Right ventricle myocardium superior (tissue), 1 donor: ENCODE measurements around the gene GLT1D1. TPM values are rescaled to one million over a fixed set of nuclear protein-coding genes. Genes with fewer than 3 reads are reported as not detected.
"Not testable (repeated sequence)": the region's sequence is repeated elsewhere in the genome, so short reads cannot be mapped to it uniquely, and the experiment has no call there.

Experiments
- ATAC-seq: fragments of 200-7000 bp; cut with Tn5 transposase; one replicate; pipeline ENCODE4 v1.9.1; 2020; ENCODE audit warnings: mild to moderate bottlenecking; ENCODE audit not compliant: poor library complexity
- DNase-seq: peaks from one replicate; pipeline ENCODE4 v3.0.0-alpha.2; 2020
- intact Hi-C: fragments of 100-400 bp; cut with DNase I; formaldehyde crosslinking; loops from one replicate; pipeline ENCODE4 v1.11.2; 2022
- total RNA-seq: library from RNA; stranded (reverse); fragmentation: NEBNext Ultra II Directional; extraction: Animal tissue kit (Norgen Biotek cat#: 25700); gene quantifications from one replicate; pipeline ENCODE4 v1.2.1, GENCODE V29; 2021
- donor health status: DM: no; HTN: yes; CAD: no; lungs with severe emphysema.

The GLT1D1 gene
- total RNA-seq, 1 donor from 2014 or later: 0.30 TPM

DNA sequence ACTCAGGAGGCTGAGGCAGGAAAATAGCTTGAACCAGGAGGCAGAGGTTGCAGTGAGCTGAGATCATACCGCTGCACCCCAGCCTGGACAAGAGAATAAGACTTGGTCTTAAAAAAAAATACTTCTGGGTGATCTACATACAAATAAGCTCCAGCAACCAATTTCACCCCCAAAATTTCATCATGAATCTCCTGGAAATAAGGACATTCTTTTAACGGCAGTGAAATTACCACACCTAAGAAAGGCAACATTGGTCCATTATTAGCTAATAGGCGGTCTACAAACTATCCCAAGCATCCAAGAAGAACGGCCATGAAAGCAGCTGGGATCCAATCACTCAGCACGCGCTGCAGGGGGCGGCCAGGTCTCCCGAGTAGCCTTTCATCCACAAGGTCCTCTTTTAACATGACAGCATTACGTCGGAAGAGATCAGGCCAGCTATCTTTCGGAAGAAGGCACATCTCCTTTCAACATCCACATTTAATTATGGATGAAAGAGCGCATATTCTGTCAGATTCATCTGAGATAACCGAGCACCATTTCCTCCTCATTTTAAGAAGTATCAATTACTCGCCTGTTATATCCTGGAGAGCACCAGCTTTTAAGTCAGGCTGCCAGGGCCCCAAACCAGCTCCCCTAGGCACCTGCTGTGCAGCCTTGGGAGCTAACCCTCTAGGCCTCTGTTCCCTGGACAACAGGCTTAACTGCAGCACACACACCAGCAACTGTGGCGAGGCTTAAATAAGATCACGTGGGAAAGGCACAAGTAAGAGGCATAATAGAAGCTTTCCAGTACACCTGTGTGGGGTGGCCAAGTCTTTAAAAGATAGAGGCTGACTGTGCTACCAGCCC is 33.8 kb upstream of the GLT1D1 start:
- DNase-seq (no peak), ATAC-seq (no peak)
- intact Hi-C loops: no loop called here

DNA sequence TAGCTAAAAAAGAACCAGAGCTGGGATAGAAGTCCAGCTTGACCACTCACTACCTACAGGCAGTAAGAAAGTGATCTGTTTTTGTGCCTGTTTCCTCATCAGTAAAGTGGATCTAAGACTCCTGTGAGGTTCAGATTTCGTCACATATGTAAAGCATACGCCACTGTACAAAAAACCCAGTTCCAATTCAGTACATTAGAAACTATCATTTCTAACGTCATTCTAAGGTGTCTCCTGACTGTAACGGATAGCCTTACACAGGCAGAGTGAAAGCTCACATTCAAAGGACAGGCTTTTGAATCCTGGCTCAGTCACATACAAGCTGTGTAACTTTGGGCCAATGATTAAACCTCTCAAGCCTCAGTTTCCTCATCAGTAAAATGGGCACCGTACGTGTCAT is 33.0 kb upstream of the GLT1D1 start:
- DNase-seq (no peak), ATAC-seq (no peak)
- intact Hi-C loops: no loop called here

DNA sequence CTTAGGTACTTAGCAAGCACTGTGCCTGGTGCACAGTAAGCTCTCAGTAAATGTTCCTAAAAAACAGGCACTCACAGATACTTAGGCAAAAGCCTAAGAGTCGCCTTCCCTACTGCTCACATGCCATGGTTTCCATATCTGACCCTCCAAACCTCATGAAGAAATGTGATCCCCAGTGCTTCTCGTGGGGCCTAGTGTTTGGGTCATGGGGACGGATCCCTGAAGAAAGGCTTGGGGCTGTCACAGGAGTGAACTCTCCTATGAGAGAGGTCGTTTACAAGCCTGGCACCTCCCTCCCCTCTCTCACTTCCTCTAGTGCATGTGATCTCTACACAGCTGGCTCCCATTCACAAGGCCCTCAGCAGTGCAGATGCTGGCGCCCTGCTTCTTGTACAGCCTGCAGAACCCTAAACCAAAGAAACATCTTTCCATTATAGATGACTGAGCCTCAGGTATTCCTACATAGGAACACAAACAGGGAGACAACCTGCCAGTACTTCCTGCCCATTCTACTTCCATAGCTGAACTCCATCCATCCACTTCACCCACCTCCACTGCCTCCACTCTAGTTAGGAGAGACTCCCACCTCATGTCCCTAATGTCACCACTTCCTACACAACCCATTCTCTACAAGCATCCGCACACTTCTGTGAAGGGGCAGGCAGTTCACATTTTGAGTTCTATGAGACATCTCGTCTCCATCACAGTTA is 32.4 kb upstream of the GLT1D1 start:
- DNase-seq (peak; percentile 67), ATAC-seq (peak; percentile 28)
- intact Hi-C loops: no loop called here

DNA sequence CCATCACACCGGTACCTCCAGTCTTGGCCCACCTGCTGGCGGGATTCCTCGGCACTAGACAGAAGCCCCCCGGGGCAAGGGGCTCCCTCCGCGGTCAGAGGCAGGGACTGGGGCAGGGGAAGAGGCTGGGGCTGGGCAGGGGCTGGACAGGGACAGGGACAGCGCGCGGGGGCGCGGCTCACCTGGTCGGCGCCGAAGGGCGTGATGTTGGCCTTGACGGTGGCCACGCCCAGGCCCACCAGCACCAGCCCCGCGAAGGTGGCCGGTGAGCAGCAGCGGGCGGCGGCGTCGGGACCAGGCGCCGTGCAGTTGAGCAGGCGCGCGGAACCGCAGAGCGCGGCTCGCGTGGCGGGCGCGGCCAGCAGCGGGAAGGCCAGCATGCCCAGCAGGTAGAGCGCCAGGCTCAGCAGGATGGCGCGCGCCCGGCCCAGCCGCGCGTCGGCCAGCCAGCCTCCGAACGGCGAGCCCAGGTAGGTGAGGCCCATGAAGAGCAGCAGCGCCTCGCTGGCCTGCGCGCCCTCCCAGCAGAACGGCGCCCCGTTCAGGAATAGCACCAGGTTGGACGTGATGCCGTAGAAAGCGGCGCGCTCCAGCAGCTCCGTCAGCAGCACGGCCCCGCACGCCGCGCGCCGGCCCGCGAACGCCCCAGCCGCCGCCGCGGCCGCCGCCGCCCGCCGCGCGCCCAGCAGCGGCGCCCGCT is 29.9 kb upstream of the GLT1D1 start:
- intact Hi-C loops: no loop called here
- ATAC-seq (peak; percentile 8), DNase-seq (peak; percentile 51)

DNA sequence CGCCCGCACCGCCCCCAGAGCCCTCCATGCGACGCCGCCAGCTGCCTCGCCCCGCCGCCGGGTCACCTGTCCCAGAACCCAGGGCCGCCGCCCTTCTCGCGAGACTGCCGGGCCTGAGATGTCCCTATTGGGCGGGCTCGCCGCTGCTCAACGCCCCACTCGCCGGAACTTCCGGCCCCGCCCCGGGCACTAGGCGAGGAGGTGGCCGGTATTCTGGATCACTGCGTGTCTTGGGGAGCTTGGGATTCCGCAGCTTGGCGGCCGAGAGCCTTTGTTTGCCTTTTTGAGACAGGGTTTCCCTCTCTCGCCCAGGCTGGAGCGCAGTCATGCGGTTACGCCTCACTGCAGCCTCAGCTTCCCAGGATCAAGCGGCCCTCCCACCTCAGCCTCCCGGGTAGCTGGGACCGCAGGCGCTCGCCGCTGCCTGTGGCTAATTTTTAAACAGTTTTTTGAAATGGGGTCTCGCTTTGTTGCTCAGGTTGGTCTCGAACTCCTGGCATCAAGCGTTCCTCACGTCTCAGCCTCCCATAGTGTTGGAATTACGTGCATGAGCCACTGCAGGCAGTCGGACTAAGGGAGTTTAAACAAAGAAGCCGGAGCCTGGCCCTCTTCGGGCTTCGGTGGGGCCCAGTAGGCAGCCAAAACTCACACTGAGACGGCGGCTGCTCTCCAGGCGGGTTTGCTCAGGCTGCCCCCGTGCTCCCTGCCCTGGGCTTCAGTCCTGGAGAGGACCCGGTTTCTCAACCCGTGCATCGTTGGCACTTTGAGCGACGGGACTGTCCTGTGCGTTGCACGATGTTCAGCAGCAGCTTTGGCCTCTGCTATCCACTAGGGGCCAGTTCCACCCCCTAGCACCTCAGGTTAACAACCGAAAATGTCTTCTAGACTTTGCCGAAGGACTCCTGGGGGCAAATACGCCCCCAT is 29.1 kb upstream of the GLT1D1 start, which contains the start of gene SLC15A4:
SLC15A4 (minus strand) TSS at position 43 of the 924 bp plus-strand sequence; CDS start at position 28, 15 bp downstream.
- ATAC-seq (peak; percentile 98), DNase-seq (peak; percentile 99)
- intact Hi-C loops: no loop called here

DNA sequence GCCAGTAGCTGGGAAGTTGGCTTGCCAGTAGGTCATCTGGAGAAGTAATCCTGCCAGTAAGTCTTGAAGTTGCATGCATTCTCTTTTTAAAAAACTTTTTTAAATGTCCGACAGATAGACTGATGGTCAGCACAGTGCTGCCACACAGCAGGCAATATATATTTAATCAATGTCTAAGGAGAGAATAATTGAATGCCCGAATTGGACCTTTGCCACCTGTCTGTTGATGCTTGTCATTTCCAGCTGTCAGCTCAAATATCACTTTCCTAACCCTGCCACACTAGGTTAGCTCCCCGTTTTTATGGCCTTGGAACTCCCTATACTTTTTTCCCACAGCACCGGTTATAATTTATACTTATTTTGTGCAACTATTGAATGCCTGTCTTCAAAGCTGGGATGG is 27.4 kb upstream of the GLT1D1 start:
- ATAC-seq: no peak
- DNase-seq: no peak
- intact Hi-C loops: no loop called here

DNA sequence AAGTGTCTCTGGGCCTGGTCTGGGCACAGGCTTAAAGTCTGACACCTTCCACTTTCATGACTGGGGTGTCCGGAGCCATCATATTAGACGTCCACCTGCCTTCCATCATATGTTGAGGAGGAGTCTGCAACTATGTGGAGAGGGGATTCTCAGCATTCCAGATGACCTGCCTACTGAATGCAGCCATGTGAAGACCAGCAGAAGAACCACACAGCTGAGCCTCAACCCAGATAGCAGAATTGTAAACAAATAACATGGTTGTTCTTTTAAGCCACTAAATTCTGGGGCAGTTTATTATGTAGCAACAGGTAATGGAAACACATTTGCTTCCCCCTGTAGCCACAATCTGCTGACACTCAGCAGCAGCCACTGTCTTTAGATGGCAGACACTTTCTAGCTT is 25.6 kb upstream of the GLT1D1 start:
- no peak for ATAC-seq
- no peak for DNase-seq
- intact Hi-C loops: no loop called here

DNA sequence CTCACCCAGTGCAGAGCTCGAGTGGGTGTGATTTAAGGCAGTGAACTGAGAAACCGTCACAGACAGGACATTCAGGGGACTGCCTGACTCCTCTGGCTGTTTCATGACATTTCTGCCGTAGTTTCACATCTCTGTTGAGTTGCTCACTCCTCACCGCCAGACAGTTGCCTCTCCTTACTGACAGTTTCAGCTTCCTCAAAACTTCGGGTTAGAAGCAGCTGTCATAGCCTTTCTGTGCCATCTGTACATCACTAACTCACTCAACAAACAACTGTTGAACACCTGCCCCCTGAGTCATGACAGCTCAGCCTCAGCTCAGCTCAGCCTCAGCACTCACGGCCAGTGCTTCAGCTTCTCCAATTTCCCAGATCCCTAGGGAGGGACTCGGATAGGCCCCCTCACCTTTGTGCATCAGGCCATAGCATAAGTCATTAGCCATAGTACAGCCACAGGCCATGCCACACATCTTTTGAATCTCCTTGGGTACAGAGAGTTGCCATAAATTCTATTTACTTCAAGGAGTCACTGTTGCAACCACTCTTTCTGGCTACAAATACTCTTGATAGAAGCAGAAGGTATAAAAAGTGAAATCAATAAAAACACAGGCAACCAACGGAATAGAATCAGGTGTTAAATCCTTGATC is 23.3 kb upstream of the GLT1D1 start:
- DNase-seq (no peak), ATAC-seq (peak; percentile 46)
- intact Hi-C loops: no loop called here

DNA sequence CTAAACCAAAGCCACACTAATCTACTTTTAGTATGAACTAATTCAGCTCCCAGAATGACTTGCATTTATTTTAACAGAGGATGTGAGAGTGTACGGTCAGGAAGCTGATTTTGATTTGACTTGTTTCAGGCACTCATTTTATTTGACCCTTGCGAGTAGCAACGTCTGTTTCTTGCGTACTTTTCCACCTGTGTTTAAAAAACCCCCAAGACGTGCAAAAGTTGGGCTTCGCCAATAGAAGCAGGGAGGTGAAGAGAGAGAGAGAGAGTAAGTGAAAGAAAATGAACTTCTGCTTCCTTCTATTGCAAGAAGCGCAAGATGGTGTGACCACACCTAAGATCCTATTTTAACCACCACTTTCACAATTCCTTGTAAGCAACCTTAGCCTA is 22.8 kb upstream of the GLT1D1 start:
- DNase-seq (no peak), ATAC-seq (peak; percentile 38)
- intact Hi-C loops: no loop called here

DNA sequence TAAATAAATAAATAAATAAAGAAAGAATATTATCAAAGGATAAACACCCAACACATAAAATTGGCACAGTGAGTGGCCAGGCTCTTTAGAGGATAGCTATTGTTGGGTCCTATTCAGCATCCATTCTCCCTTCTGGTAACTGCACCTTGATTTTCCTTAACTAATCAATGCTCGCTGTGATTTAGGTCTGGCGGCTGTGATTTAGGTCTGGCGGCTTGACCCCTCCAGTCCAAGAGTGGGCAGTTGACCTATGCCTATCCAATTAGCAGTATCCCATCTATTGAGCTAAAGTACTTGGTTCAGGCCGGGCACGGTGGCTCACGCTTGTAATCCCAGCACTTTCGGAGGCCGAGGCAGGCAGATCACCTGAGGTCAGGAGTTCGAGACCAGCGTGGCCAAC is 19.9 kb upstream of the GLT1D1 start:
- ATAC-seq (no peak), DNase-seq (no peak)
- intact Hi-C loops: no loop called here

DNA sequence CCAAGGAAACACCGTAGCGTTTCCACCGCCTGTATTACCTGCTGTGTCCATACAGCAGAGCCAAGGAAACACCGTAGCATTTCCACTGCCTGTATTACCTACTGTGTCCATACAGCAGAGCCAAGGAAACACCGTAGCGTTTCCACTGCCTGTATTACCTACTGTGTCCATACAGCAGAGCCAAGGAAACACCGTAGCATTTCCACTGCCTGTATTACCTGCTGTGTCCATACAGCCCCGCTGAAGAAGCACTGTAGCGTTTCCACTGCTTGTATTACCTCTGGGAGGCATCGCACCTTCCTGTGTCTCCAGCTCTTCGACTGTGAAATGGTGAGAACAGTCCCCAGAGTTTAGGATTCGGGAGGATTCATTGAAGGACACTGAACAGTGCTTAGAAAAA is 13.4 kb upstream of the GLT1D1 start:
- intact Hi-C loops, DNase-seq, ATAC-seq: not testable (repeated sequence)

DNA sequence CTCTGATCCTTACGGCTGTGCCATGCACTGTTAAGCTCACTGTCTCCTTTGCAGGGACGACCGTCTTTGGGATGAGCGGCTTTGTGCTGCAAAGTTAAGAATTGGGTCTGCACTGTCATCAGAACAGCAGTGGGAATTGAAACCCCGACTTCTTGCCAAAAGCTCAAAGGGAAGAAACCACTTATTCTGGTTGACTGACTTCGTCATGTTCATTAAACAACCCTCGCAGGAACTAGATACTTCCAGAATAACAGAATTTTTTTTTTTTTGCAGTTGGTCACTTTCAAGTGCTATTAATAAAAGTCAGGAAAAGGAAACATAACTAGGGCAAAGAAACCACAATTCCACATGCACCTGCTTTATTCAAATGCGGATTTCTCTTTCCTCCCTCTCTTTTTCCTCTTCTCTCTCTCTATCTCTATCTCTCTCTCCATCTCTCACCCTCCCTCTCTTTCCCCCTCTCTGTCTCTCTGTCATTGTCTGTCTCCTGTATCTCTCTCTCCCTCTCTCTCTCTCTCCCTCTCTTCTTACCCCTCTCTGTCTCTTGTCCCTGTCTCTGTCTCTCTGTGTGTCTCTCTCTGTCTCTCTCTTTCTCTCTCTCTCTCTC is 12.3 kb upstream of the GLT1D1 start:
- ATAC-seq: peak; percentile 20
- DNase-seq: no peak
- intact Hi-C loops: no loop called here

DNA sequence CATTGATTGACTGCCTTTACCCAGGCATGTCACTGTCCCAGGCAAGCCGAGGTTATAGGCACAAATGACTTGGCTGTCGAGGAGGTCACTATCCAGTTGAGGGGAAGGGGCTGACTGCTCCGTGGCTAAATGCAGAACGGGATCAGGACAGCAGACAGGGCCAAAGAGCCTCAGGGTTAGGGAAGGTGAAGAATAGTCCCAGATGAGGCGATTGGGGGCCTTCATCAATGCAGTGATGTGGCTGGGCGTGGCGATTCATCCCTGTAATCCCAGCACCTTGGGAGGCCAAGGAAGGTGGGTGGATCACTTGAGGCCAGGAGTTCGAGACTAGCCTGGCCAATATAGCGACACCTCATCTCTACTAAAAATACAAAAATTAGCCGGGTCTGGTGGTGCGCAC is 10.7 kb upstream of the GLT1D1 start:
- intact Hi-C loops: no loop called here
- ATAC-seq (no peak), DNase-seq (no peak)

DNA sequence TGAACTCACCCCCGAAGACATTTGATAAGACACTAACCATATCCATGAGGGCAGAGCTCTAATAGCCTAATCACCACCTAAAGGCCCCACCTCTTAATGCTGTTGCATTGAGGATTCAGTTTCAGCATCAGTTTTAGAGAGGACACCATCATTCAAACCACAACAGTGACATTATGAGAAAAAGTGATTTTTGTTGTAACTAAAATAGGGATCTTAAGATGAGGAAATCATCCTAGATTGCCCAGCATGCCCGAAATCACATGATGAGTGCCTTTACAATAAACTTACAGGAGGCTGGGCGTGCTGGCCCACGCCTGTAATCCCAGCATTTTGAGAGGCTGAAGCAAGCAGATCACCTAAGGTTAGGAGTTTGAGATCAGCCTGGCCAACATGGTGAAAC is 9.7 kb upstream of the GLT1D1 start:
- ATAC-seq: no peak
- intact Hi-C loops: no loop called here
- DNase-seq: no peak

DNA sequence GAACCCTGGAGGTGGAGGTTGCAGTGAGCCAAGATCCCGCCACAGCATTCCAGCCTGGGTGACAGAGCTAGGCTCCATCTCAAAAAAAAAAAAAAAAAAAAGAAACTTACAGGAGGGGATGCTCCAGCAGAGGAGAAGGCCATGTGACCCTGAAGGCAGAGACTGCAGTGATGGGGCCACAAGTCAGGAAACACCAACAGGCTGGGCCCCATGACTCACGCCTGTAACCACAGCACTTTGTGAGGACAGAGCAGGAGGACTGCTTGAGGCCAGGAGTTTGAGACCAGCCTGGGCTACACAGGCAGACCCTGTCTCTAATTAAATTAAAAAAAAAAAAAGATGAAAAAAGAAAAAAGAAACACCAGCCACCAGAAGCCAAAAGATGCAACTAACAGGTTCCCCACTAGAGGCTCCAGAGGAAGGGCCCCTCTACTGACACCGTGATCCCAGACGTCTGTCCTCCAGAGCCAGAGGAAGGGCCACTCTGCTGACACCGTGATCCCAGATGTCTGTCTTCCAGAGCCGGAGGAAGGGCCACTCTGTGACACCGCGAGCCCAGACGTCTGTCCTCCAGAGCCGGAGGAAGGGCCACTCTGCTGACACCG is 9.1 kb upstream of the GLT1D1 start:
- DNase-seq (no peak), ATAC-seq (no peak)
- intact Hi-C loops: no loop called here

DNA sequence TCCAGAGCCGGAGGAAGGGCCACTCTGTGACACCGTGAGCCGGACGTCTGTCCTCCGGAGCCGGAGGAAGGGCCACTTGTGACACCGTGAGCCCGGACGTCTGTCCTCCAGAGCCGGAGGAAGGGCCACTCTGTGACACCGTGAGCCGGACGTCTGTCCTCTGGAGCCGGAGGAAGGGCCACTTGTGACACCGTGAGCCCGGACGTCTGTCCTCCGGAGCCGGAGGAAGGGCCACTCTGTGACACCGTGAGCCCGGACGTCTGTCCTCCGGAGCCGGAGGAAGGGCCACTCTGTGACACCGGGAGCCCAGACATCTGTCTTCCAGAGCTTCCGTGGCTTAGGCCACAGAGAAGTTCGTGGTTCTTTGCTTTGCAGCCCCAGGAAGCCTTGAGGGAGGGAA is 6.6 kb upstream of the GLT1D1 start:
- ATAC-seq, intact Hi-C loops, DNase-seq: not testable (repeated sequence)

DNA sequence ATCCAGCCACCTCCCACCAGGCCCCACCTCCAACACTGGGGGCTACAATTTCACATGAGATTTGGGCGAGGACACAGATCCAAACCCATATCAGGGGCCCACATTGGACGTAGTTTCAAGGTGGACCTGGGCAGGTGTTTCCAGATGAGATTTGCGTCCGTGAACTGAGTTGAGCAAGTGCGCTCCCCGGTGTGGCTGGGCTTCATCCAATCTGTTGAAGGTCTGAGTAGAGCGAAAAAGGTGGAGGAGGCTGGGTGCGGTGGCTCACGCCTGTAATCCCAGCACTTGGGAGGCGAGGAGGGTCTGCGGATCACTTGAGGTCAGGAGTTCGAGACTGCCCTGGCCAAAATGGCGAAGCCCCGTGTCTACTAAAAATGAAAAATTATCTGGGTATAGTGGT is 4.9 kb upstream of the GLT1D1 start:
- intact Hi-C loops: no loop called here
- no peak for ATAC-seq
- DNase-seq: no peak
